HepG2 (cell line): ENCODE results near the gene WBP2NL. TPM values are rescaled to one million over a fixed set of nuclear protein-coding genes. Genes with fewer than 3 reads are reported as not detected.

ENCODE experiments used
- ATAC-seq: fragments of 200-7000 bp; cut with Tn5 transposase; 3 replicates; pipeline ENCODE4 v1.9.1; 2020; ENCODE audit warnings: mild to moderate bottlenecking, moderate library complexity
- BruUV-seq: library from RNA; stranded (reverse); fragments of 400-500 nt; replicated peaks from 2 replicates; lab custom pipeline; 2021; lab: Mats Ljungman, UMichigan
- CTCF ChIA-PET: fragments of 300-600 bp; formaldehyde crosslinking; extraction: SDS; loops from one replicate; lab custom pipeline; 2021; ENCODE audit warnings: low total read pairs, inconsistent platforms, low intra/inter-chr PET ratio; lab: Yijun Ruan, JAX
- POLR2A ChIA-PET: fragments of 350-600 bp; sonication (Branson Sonifier 250); formaldehyde crosslinking; loops from one replicate; lab custom pipeline; 2020; ENCODE audit warnings: antibody characterized with exemption, inconsistent platforms; lab: Yijun Ruan, JAX
- DNase-seq: peaks from one replicate; pipeline ENCODE4 v3.0.0-alpha.2; 2015; ENCODE audit warnings: low spot score
- FAIRE-seq: peaks from 3 replicates; lab custom pipeline; 2011; peaks lifted over from hg19 to GRCh38; lab: Jason Lieb, UNC
- H2AFZ ChIP-seq: one replicate; pipeline ENCODE4 v1.6.1; 2011; ENCODE audit warnings: low read length, inconsistent platforms
- H3K27ac ChIP-seq: fragments of 300-600 bp; 3 replicates; pipeline ENCODE4 v1.8.0; 2011; ENCODE audit warnings: mixed run types, mild to moderate bottlenecking, mixed read lengths, low read length, inconsistent platforms; ENCODE audit not compliant: insufficient read depth; ENCODE audit errors: extremely low read length
- H3K27me3 ChIP-seq, 2 experiments: fragments of 200-600 bp in 1 of 2; 2 replicates in 1 of 2; 3 replicates in 1 of 2; pipeline versions ENCODE4 v1.6.0 to v1.8.0; 2011; ENCODE audit warnings: low read length in 2 of 2, mild to moderate bottlenecking in 2 of 2, moderate library complexity in 2 of 2, inconsistent platforms in 1 of 2; ENCODE audit not compliant: insufficient read depth in 2 of 2, control insufficient read depth in 1 of 2
- H3K36me3 ChIP-seq, 2 experiments: fragments of 200-600 bp in 1 of 2; replicated peaks in 1 of 2; 2 replicates in 1 of 2; 3 replicates in 1 of 2; pipeline versions ENCODE4 v1.5.1 to v1.8.0; 2011; ENCODE audit warnings: low read length in 2 of 2, inconsistent platforms in 1 of 2; ENCODE audit not compliant: insufficient read depth in 2 of 2, control insufficient read depth in 1 of 2
- H3K4me1 ChIP-seq: 2 replicates; pipeline ENCODE4 v1.5.1; 2012; ENCODE audit warnings: low read length, inconsistent platforms; ENCODE audit not compliant: insufficient read depth
- H3K4me2 ChIP-seq: 2 replicates; pipeline ENCODE4 v1.6.0; 2011; ENCODE audit warnings: low read depth, low read length, inconsistent platforms
- H3K4me3 ChIP-seq, 3 experiments: fragments of 200-600 bp in 1 of 3; sonication (generic), shearing (Covaris generic) in 1 of 3; replicated peaks in 1 of 3; 2 replicates each; pipeline ENCODE4 v1.5.1; 2011 to 2016; ENCODE audit warnings: low read length in 3 of 3, inconsistent platforms in 2 of 3, low read depth in 2 of 3, mild to moderate bottlenecking in 2 of 3, control low read depth in 1 of 3, mixed read lengths in 1 of 3; ENCODE audit not compliant: insufficient read depth in 1 of 3
- H3K79me2 ChIP-seq: one replicate; pipeline ENCODE4 v1.6.1; 2011; ENCODE audit warnings: low read length, inconsistent platforms; ENCODE audit not compliant: insufficient read depth
- H3K9ac ChIP-seq: 2 replicates; pipeline ENCODE4 v1.6.0; 2011; ENCODE audit warnings: mild to moderate bottlenecking, low read depth, low read length, inconsistent platforms; ENCODE audit not compliant: insufficient read depth
- H3K9me3 ChIP-seq: 2 replicates; pipeline ENCODE4 v1.5.1; 2012; ENCODE audit warnings: mild to moderate bottlenecking, low read length
- H4K20me1 ChIP-seq: 2 replicates; pipeline ENCODE4 v1.6.0; 2011; ENCODE audit warnings: inconsistent platforms, mild to moderate bottlenecking, low read length, moderate library complexity; ENCODE audit not compliant: insufficient read depth
- CC2D1A ChIP-seq: sonication (generic); formaldehyde crosslinking; IDR thresholded peaks from 2 replicates; pipeline ENCODE4 v1.8.1; 2023; ENCODE audit warnings: mild to moderate bottlenecking, missing genetic modification reagents
- DMAP1 ChIP-seq: IDR thresholded peaks from 2 replicates; pipeline ENCODE4 v1.6.1; 2016
- EEA1 ChIP-seq: sonication (generic); formaldehyde crosslinking; IDR thresholded peaks from 2 replicates; pipeline ENCODE4 v1.5.1; 2020; ENCODE audit warnings: mild to moderate bottlenecking, missing genetic modification reagents, borderline replicate concordance
- KLF15 ChIP-seq: sonication (generic); formaldehyde crosslinking; IDR thresholded peaks from 2 replicates; pipeline ENCODE4 v1.8.1; 2023; ENCODE audit warnings: borderline replicate concordance, mild to moderate bottlenecking, inconsistent platforms, missing genetic modification reagents, mixed read lengths
- RNF2 ChIP-seq: fragments of 450-650 bp; conservative IDR thresholded peaks from 2 replicates; pipeline ENCODE4 v1.6.1; 2016; ENCODE audit warnings: low read depth
- ZMYM3 ChIP-seq: sonication (generic); formaldehyde crosslinking; IDR thresholded peaks from 2 replicates; pipeline ENCODE4 v1.5.1; 2020; ENCODE audit warnings: mild to moderate bottlenecking, missing genetic modification reagents
- ZNF30 ChIP-seq: sonication (generic); formaldehyde crosslinking; IDR thresholded peaks from 2 replicates; pipeline ENCODE4 v1.5.0; 2020; ENCODE audit warnings: mild to moderate bottlenecking, missing genetic modification reagents
- ZNF768 ChIP-seq: sonication (generic); formaldehyde crosslinking; IDR thresholded peaks from 2 replicates; pipeline ENCODE4 v1.4.0; 2020; ENCODE audit warnings: missing genetic modification reagents
- ZSCAN30 ChIP-seq: sonication (generic); formaldehyde crosslinking; IDR thresholded peaks from 2 replicates; pipeline ENCODE4 v1.5.0; 2020; ENCODE audit warnings: mild to moderate bottlenecking, missing genetic modification reagents
- WGBS: methylation state at CpG from one replicate; pipeline ENCODE4 v1.1.6; 2017; ENCODE audit warnings: low lambda C conversion rate; 5-methylcytosine and 5-hydroxymethylcytosine counted together
- in situ Hi-C: cut with HindIII; loops from 2 replicates; pipeline ENCODE4 v1.10.0; 2017; ENCODE audit warnings: low pct_unique_long_range_greater_than_20kb; ENCODE audit not compliant: extremely low pct_ligation_motif_present
- intact Hi-C: fragments of 100-400 bp; cut with micrococcal nuclease; formaldehyde crosslinking; loops from one replicate; pipeline ENCODE4 v1.10.0; 2022; ENCODE audit not compliant: unreplicated experiment
- polyA plus RNA-seq, 8 experiments: library from polyadenylated mRNA; depleted of rRNA in 3 of 8; stranded (reverse) in 7 of 8; unstranded in 1 of 8; fragments of >200 nt; fragmentation: Illumina TruSeq in 4 of 8; extraction: Trizol in 4 of 8; gene quantifications; 2 replicates each; pipeline versions ENCODE4 v1.2.1 to v1.2.3, GENCODE V29; 2011 to 2016; ENCODE audit warnings: low read depth in 4 of 8, missing spikeins in 1 of 8, mixed read lengths in 1 of 8; ENCODE audit not compliant: insufficient read depth in 1 of 8
- total RNA-seq, 5 experiments: library from RNA; depleted of rRNA; stranded (reverse); fragments of >200 nt; fragmentation: Illumina TruSeq; extraction: Trizol; gene quantifications; 2 replicates each; pipeline ENCODE4 v1.2.3, GENCODE V29; 2016; ENCODE audit warnings: low read depth in 1 of 5
- TF ChIP-seq, protein P1 (sequence below): sonication (generic); formaldehyde crosslinking; IDR thresholded peaks from 2 replicates; pipeline ENCODE4 v1.8.1; 2023; ENCODE audit warnings: mild to moderate bottlenecking, missing genetic modification reagents, borderline replicate concordance
- TF ChIP-seq, protein P2 (sequence below): sonication (generic); formaldehyde crosslinking; conservative IDR thresholded peaks from 2 replicates; pipeline ENCODE4 v1.8.1; 2023; ENCODE audit warnings: missing genetic modification reagents
- TF ChIP-seq, protein P3 (sequence below): sonication (generic); formaldehyde crosslinking; IDR thresholded peaks from 2 replicates; pipeline ENCODE4 v1.5.0; 2020; ENCODE audit warnings: mild to moderate bottlenecking, missing genetic modification reagents
- TF ChIP-seq, protein P4 (sequence below): sonication (generic); formaldehyde crosslinking; IDR thresholded peaks from 2 replicates; pipeline ENCODE4 v1.5.0; 2020; ENCODE audit warnings: missing genetic modification reagents

Gene WBP2NL
- total and polyA plus RNA-seq, 2 of the 13 experiments (the other 11 are each of a cell fraction or from before 2014, with no cell fraction given): not detected

DNA sequence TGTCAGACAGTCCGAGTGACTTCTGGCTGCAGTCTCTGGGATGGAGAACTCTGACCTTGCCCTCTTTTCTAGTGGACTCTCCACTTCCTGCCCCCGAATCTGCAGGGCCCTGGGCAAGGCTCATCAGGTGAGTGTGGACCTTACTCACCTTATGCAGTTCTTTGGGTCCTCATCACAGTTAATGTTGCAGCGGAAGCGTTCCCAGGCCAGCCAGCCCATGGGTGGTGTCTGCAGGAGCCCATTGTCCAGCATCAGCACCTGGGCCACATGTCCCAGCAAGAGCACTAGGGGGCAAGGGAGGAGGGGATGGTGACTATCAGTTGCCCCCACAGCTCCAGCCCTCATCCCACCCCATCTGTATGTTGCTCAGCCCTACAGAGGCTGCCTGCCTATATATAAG is 69.7 kb downstream of the WBP2NL start:
- no peak overlapping the region for H3K9ac ChIP-seq
- POLR2A ChIA-PET: no interaction called here
- no peaks in the 10 kb centered on the region for H3K79me2 ChIP-seq
- H3K9me3 ChIP-seq: no peaks in the 10 kb centered on the region
- no peaks in the 10 kb centered on the region for H3K27me3 ChIP-seq
- peaks cover 0 to 5% of the 10 kb centered on the region in 2 experiments; a peak in 3 of 5 replicates for H3K36me3 ChIP-seq
- no peak overlapping the region for H2AFZ ChIP-seq
- CTCF ChIA-PET: no interaction called here
- no peaks in the 10 kb centered on the region for H4K20me1 ChIP-seq
- H3K4me3 ChIP-seq: no peak overlapping the region
- in situ Hi-C loops: no loop called here
- no TSS peak for BruUV-seq
- whole genome bisulfite sequencing: 90% methylated on average over 2 of the region's 4 CpGs
- TF ChIP-seq, protein P1, sequence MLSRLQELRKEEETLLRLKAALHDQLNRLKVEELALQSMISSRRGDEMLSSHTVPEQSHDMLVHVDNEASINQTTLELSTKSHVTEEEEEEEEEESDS (CRISPR knock-in tag): no peak
- TF ChIP-seq CC2D1A (CRISPR knock-in tag): no peak
- TF ChIP-seq ZNF30 (CRISPR knock-in tag): no peak
- no peak for TF ChIP-seq ZSCAN30 (CRISPR knock-in tag)
- no peak for TF ChIP-seq RNF2
- no peak for ATAC-seq
- peaks cover 47% of the 10 kb centered on the region for H3K4me1 ChIP-seq
- intact Hi-C loops: no loop called here
- FAIRE-seq: no peak
- H3K4me2 ChIP-seq: no peak overlapping the region
- H3K27ac ChIP-seq: no peak overlapping the region
- no peak for DNase-seq

DNA sequence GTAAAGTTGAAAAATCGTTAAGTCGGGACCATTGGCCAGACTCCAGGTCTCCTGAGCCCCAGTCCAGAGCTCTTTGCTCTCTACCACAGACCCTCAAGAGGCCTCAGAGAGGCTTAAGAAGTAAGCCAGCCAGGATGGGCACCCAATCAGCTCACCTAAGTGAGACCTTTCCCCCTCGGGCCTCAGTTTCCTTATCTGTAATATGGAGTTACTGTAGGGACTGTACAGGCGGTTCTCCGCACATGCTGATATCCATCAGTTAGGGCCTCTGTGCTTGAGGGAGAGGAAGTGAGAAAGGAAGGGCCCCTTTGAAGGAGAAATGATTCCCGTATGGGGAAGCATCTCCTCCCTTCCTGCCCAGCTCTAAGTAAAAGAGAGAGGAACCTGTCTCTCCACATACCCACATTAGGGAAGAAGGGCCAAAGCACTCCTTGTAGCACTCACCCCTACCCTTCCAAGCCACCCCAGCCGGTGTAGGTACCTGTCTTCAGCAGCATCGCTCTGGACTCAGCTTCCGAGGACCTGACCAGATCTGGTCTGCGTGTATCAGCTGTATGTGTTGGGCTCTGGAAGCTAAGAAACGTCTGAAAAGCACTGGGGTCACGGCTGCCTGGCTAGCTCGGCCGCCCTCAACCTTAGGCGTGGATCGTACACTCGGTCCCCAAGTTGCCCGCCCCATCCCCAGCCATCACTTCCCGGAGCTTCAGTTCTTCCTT is 71.4 kb downstream of the WBP2NL start:
- CTCF ChIA-PET: no interaction called here
- TF ChIP-seq, protein P2, sequence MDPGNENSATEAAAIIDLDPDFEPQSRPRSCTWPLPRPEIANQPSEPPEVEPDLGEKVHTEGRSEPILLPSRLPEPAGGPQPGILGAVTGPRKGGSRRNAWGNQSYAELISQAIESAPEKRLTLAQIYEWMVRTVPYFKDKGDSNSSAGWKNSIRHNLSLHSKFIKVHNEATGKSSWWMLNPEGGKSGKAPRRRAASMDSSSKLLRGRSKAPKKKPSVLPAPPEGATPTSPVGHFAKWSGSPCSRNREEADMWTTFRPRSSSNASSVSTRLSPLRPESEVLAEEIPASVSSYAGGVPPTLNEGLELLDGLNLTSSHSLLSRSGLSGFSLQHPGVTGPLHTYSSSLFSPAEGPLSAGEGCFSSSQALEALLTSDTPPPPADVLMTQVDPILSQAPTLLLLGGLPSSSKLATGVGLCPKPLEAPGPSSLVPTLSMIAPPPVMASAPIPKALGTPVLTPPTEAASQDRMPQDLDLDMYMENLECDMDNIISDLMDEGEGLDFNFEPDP (CRISPR knock-in tag): 0 out of 2 replicates have a peak, but pooled peaks have one; percentile 79
- no peak for TF ChIP-seq KLF15 (CRISPR knock-in tag)
- TF ChIP-seq DMAP1: no peak
- TF ChIP-seq ZMYM3 (CRISPR knock-in tag): 0 out of 2 replicates have a peak, but pooled peaks have one; percentile 3
- TF ChIP-seq EEA1 (CRISPR knock-in tag): peak; percentile 11; the same call in 1 of the 2 replicates
- TF ChIP-seq, protein P3, sequence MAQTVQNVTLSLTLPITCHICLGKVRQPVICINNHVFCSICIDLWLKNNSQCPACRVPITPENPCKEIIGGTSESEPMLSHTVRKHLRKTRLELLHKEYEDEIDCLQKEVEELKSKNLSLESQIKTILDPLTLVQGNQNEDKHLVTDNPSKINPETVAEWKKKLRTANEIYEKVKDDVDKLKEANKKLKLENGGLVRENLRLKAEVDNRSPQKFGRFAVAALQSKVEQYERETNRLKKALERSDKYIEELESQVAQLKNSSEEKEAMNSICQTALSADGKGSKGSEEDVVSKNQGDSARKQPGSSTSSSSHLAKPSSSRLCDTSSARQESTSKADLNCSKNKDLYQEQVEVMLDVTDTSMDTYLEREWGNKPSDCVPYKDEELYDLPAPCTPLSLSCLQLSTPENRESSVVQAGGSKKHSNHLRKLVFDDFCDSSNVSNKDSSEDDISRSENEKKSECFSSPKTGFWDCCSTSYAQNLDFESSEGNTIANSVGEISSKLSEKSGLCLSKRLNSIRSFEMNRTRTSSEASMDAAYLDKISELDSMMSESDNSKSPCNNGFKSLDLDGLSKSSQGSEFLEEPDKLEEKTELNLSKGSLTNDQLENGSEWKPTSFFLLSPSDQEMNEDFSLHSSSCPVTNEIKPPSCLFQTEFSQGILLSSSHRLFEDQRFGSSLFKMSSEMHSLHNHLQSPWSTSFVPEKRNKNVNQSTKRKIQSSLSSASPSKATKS: no peak
- TF ChIP-seq, protein P4, sequence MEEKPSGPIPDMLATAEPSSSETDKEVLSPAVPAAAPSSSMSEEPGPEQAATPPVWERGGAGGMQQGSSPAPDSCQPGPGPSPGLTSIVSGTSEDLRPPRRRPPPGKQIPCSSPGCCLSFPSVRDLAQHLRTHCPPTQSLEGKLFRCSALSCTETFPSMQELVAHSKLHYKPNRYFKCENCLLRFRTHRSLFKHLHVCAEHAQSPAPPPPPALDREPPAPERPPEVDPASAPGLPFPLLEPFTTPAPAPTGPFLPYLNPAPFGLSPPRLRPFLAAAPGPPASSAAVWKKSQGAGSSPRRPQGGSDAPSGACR (CRISPR knock-in tag): 0 out of 2 replicates have a peak, but pooled peaks have one; percentile 31
- 0 out of 2 replicates have a peak, but pooled peaks have one; percentile 5 for TF ChIP-seq ZNF768 (CRISPR knock-in tag)

More for the DNA sequence above, 71.4 kb downstream of the WBP2NL start:
- no peaks in the 10 kb centered on the region; a peak in 1 of 5 replicates for H3K27me3 ChIP-seq
- peaks cover 0 to 5% of the 10 kb centered on the region in 2 experiments; a peak in 3 of 5 replicates for H3K36me3 ChIP-seq
- POLR2A ChIA-PET: interaction anchor here (0.7 to 2.5 kb wide), 3 partner anchors 9 to 33 kb away, joined by 3 to 21 read pairs (median 16); partner anchors contain the start of genes NDUFA6 and SMDT1
- no peak overlapping the region for H2AFZ ChIP-seq
- peak overlapping the region; percentile 100 for H3K4me2 ChIP-seq
- TSS peak; percentile 92 for BruUV-seq
- no peak for DNase-seq
- intact Hi-C loops (no loop called here), in situ Hi-C loops (loop anchor here (5.0 kb wide), 1 partner anchor 103 kb away; the partner anchor contains the start of gene SEPTIN3)
- H3K27ac ChIP-seq: peak overlapping the region; percentile 46
- FAIRE-seq: no peak
- no peaks in the 10 kb centered on the region for H3K9me3 ChIP-seq
- H3K4me3 ChIP-seq: peak overlapping the region; percentile 52 to 79 (median 64)
- peak; percentile 46 for ATAC-seq
- 48% methylated on average over 9 of the region's 19 CpGs for WGBS
- peaks cover 40% of the 10 kb centered on the region for H3K4me1 ChIP-seq
- no peaks in the 10 kb centered on the region for H4K20me1 ChIP-seq
- H3K9ac ChIP-seq: peak overlapping the region; percentile 77
- H3K79me2 ChIP-seq: no peaks in the 10 kb centered on the region
